ENCODE data around the gene TDRD9.

The TDRD9 gene

DNA sequence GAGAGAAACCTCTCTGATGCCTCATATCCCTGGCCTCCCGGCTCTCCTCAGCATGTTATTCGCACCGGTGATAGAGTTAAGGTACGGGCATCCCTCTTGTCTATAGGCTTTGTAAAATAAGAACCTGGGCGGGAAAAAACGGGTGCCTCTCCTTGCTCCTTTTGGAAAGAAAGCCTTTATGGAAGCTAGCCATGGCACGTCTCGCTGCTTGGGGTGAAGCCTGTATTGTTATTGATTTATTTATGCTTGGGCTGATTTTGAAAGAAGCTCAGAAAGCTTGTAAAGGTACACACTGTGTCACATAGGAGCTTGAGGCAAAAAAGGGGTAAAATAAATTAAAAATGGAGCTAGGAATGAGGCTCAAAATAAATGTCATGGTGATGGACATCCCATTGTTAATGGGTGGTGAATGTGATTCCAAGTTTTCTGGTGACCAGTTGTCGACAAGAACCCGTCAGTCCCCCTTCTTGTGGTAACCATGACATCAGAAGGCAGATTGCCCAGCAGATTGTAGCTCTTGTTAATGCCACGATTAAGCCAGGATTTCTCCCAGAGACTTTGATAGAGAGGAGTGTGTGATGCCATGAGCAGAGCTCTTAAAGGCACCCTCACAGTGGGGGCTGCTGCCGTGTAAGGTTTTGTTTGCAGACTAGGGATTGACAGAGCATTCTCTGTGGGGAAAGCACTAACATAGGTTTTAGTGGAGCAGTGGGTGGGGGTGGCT is 106.9 kb downstream of the TDRD9 start:
- DNase-seq, result no peak

DNA sequence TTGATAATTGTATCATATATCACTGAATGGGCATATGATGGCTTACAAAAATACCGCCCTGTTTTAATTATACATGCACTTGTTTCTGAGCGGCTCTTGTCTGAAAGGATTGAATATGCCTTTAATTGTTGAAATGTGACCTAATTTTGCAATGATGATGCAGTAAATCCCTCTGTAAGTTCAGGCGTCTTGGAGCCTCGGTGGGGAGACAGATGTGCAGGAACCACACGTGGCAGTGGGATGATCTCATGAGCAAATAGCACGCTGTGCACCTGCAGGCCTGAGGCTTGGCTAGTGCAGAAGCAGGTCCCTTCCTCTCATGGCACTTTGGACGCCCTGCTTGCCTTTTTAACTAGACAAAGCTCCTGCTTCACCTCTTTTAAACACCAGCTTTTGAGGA is 108.0 kb downstream of the TDRD9 start:
- DNase-seq, result no peak

DNA sequence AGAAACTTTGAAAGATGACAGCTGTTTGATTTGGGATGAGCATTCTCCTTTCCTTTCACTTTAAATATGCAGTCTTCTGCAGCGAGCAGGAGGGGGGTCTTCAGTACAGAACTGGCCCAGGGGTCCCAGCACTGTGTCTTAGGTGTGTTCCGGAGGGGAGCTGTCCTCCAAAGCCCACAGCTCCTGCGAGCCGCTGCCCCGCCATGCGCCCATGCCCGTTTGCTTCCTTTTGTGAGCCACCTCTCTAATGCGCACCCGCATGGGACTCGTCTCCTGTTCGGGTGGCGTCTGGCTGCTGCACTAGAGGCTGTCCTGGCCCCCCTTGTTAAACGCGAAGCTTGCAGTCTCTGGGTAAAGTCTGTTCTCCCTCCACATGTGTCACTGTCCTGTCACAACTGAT is 108.8 kb downstream of the TDRD9 start:
- no peak for DNase-seq

DNA sequence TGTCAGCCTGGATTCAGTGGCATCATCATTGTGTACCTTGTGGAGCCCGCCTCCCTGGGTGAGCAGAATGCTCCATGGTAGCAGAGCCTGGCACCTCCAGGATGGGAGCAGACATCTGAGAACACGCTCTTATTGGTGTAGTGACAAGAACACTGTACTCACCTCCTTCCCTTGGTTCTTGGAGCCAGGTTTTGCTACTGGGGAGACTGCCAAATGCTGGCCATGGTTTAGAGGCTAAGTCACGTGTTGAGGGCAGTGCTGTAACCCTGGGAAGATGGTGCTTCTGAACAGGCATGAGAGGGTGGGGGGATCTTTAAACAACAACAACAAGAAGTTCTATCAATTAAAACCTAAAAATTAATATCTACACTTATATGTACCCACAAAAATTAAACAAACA is 109.6 kb downstream of the TDRD9 start:
- no peak for DNase-seq

DNA sequence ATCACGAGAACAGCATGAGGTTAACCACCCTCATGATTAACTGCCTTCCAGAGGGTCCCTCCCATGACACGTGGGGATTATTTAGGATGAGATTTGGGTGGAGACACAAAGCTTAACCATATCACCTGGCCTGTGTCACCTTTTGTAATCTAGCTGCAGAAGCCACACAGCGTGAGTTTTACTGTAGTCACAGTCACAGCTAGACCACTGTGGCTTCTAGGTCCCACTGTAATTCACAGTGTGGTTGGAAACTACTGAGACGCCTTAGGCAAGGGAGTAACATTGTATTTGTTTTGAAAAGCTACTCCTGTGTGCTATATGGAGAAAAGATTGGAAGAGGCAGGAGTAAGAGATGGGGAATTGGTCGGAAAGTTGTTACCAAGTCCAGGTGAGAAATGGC is 111.0 kb downstream of the TDRD9 start:
- no peak for DNase-seq

DNA sequence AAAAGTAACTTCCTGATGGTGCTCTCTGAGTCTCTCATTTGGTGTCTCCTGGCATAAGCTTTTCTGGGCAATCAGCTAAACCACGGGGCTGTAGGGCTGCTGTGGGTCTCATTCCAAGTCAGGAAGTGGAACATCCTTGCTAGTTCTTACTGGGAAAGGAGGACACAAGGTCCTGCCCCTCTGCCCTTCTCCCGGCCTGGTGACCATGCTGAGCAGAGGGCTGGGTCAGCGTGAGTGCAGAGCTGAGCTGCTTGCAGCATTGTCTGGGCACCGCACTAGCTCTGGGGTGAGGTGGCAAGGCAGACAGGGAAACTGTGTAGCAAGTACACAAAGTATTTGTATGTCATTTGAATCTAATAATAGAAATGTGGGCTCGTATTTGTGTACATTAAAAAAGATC is 112.3 kb downstream of the TDRD9 start:
- DNase-seq, result no peak

DNA sequence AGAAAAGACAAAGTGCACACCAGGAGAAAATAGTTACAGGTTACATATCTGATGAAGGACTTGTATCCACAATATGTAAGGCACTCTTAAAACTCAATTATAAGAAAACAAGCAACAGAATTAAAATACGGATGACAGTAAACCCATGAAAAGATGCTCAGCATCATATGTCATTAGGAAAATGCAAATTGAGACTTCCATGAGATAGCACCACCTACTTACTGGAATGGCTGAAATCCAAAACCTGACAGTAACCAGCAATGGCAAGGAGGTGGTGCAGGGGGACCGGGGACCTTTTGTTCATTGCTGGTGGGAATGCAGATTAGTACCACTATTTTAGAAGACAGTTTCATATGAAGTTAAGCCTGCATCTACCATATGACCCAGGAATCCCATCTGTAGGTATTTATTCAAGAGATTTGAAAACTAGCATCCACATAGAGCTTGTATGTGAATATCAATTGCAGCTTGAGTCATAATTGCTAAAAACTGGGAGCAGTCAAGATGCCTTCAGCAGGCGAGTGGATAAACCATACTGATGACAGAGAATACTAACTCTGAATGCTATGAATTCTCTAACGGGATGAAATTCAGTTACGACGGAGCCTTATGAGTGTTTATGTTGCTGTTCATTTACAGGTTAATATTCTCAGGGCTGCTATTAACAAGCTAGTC is 113.3 kb downstream of the TDRD9 start:
- DNase-seq, result no peak

DNA sequence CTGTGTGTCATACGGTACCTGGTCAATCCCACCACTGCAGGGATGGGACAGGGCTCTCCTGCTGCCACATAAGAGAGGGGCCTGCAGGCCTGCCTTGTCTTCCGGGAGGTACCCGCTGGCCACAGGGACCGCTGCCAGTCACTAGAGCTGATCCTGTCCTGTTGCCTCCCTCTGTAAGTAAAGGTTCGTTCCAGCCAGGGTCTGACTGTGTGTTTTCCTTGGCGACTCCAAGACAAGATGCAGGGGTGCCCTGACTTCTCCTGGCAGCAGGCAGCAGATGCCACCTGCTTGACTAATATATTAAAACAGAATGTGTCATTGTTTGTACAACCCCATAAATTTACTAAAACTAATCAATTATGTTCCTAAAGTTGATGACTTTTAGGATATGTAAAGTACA is 115.8 kb downstream of the TDRD9 start:
- DNase-seq, result no peak

DNA sequence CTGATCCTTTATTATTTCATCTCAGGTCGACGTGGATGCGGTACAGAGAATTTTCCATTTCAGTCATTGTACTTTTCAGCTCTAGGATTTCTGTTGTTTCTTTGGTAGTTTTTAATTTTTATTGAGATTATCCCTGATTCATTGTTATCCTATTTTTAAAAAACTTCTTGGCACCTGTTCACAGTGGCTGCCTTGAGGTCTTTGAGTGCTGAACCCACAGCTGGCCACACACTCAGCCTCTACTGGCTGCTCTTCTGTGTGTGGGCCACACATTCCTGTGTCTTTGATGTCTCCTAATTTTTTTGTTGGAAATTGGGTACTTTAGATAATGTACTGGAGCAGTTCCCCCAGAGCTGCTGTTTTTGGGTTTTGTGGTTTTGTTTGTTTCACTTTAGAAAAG is 119.5 kb downstream of the TDRD9 start:
- no peak for DNase-seq

DNA sequence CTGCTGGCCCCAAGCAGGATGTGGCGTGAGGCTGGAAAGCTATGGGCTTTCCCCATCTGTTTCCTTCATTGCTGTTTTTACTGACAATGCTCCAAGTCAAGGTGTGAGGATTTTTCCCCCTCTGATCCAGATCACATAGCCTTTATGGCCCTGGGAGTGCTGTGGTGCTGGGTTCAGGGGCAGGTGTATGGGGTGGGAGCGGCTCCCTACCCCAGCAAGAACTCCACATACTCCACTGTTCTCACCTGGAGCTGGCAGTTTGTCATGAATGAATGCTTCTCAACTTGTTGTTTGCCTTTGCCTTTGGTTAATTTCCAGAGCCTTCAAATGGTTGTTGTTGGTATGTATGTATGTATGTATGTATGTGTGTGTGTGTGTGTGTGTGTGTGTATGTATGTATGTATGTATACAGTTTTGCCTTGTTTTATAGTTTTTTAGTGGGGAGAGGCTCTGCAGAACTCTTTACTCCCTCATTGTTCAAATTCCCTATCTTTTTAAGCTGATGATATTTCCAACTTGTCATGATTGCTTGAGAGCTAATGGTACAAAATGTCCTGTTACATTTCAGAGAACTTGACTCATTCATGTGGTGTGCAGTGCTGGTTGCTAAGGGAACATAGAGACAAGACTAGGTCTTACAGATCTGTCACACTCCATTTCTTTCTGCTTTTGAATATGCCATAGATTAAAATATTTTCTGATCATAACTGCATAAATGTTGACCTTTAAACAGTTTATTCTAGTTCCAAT is 120.7 kb downstream of the TDRD9 start:
- no peak for DNase-seq

DNA sequence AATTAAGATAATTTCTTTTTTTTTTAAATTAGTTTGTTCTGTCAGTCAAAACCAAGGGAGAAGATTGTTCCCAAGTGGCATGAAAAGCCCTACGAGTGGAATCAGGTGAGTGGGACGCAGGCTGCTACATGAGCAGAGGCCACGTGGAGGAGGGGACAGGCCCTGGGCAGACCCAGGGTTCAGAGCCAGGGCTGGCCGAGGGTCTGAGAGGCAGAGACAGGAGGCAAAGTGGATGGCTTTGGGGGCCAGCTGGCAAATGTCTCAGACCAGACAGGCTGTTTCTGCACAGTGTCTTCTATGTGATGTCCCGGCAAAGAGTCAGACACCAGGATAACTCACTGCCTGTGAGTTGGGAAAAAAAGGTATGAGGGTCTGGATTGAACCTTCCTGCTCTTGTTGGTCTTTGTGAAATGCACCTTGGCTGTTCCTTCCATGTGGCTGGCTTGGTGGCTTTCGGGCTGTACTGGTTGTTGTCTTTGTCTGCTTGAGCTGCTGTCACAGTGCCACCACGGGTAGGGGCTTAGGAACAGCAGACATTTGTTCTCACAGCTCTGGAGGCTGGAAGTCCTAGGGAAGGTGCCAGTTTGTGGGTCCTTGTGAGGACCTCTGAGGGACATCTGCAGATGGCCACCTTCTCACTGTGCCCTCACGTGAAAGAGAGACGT is 121.5 kb downstream of the TDRD9 start:
- DNase-seq, result no peak

DNA sequence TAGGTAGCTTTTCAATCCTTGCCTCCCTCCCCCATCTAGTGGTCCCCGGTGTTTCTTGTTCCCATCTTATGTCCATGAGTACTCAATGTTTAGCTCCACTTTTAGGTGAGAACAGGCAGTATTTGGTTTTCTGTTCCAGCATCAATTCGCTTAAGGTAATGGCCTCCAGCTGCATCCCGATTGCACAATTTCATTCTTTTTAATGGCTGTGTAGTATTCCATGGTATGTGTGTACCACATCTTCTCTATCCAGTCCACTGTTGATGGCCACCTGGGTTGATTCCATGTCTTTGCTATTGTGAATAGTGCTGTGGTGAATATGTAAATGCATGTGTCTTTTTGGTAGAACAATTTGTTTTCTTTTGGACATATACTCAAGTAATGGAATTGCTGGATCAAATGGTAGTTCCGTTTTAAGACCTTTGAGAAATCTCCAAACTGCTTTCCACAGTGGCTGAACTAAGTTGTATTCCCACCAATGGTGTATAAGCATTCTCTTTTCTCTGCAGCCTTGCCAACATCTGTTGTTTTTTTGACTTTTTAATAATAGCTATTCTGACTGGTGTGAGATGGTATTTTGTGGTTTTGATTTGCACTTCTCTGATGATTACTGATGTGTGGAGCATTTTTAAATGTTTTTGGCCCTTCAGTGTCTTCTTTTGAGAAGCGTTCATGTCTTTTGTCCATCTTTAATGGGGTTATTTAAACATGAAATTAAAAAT is 123.0 kb downstream of the TDRD9 start:
- no peak for DNase-seq

DNA sequence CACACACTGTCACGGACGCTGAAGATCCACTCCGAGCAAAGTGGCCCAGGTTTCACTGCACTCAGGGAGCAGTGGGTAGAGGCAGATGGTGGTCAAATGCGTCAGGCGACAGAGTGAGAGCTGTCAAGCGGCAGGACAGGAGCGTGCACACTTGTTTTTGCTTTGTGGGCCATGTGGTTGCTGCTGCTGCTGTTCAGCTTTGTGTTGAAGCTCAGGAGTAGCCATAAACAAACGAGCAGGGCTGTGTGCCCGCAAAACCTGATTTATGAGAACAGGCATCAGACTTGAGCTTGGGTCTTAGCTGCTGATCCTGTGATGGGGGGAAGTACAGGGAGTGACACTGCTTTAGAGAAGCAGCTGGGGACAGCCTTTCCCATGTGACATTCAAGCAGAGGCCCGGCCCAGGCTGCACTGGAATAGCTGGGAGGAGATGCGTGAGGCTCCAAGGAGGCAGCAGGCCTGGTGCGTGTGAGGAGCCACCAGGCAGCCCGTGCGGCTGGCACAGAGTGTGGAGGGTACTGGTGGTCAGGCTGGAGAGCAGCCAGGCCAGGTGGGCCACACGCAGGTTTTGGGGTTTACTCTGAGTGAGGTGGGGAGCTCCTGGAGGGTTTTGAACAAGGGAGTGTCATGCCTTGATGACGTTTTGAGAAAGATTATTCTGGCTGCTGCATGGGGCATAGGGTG is 126.1 kb downstream of the TDRD9 start:
- no peak for DNase-seq

DNA sequence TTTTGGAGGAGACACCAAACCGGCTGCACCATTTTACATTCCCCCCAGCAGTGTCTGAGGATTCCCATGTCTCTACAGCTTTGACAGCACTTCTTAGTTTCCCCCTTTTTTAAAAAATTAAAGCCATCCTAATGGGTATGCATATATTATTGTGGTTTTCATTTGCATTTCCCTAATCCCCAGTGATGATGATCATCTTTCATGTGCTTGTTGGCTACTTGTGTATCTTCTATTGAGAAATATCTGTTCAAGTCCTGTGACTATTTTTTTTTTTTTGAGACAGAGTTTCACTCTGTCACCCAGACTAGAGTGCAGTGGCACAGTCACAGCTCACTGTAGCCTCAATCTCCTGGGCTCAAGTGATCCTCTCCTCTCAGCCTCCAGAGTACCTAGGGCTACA is 134.0 kb downstream of the TDRD9 start:
- DNase-seq, result no peak

DNA sequence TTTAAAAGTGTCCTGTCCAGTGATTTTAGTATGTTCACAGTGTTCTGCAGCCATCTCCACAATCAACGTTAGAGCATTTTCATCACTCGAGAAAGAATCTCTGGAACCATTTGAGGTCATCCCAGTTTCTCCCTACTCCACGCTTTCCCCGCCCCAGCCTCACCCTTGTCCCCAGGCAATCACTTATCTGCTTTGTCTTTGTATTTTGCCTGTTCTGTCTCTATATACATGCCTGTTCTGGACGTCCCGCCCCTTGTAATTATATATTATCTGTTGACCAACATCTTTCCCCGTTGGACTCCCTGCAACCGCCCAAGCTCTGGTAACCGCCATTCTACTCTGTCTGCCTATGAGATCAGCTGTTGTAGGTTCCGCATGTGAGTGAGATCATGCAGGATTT is 135.7 kb downstream of the TDRD9 start:
- no peak for DNase-seq

DNA sequence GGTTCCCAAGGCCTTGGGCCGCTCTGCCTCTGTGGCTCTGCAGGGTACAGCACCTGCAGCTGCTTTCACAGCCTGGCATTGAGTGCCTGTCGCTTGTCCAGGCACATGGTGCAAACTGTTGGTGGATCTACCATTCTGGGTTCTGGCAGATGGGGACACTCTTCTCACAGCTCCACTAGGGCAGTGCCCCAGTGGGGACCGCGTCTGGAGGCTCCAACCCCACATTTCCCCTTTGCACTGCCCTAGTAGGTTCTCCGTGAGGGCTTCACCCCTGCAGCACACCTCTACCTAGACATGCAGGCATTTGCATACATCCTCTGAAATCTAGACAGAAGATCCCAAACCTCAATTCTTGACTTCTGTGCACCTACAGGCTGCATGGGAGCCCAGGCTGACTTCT is 138.0 kb downstream of the TDRD9 start:
- no peak for DNase-seq

DNA sequence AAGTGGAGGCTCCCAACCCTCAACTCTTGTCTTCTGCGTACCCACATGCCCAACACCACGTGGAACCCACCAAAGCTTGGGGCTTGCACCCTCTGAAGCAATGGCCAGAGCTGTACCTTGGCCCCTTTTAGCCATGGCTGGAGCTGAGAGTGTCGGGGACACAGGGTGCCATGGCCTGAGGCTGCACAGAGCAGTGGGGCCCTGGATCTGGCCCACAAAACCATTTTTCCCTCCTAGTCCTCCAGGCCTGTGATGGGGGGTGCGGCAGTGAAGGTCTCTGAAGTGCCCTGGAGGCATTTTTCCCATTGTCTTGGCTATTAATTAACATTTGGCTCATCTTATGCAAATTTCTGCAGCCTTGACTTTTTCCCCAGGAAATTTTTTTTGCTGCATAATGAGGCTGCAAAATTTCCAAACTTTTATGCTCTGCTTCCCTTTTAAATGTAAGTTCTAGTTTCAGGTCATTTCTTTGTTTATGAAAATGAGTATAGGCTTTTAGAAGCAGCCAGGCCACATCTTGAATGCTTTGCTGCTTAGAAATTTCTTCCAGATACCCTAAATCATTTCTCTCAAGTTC is 138.6 kb downstream of the TDRD9 start:
- no peak for DNase-seq

DNA sequence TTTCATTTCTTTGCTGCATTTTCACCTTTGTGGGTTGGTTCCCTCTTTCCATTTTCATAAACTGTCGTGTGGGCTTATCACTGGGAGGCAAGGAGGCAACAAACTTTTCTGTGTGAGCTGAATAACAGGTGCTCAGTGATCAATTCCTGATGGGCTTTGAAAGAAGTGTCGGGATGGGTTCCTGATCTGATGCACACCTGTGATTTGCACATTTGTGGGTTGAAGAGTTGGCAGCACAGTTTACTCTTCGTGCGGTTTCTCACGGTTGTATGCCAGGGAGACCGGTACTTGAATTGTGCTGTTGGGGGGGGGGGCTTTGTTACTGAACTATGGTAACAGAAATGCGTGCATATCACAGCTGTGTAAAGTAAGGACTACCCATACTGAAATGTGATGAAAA is 141.3 kb downstream of the TDRD9 start:
- DNase-seq, result no peak

DNA sequence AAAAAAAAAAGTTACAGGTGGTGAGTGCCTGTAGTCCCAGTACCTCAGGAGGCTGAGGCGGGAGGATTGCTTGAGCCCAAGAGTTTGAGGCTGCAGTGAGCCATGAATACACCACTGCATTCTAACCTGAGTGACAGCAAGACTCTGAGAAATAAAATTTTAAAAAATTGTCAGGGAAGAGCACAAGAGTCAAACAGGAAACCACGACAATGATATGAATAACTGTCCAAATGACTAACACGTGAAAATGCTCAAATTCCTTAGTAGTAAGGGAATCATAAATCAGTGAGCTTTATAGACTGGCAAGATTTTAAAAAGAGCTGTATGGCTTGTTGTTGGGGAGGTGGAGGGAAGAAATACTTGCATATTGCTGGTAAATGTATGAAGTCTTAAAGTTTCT is 144.3 kb downstream of the TDRD9 start:
- DNase-seq, result no peak

DNA sequence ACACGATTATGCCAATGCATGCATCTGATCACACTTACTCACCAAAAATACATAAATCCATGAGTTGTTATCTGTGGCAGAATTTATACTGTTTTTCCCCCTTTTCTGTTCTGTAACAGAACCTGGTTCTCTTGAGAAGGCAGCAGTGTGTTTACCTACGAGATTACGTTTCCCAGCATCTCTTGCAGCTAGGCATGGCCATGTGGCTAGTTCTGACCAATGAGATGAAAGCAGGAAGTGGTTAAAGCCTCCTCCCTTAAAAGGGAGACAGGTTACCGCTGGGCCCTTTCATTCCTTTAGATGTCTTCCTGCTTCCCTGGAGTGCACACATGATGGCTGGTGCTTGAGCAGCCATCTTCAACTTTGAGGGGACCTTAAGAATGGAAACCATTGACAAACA is 145.5 kb downstream of the TDRD9 start:
- no peak for DNase-seq

DNA sequence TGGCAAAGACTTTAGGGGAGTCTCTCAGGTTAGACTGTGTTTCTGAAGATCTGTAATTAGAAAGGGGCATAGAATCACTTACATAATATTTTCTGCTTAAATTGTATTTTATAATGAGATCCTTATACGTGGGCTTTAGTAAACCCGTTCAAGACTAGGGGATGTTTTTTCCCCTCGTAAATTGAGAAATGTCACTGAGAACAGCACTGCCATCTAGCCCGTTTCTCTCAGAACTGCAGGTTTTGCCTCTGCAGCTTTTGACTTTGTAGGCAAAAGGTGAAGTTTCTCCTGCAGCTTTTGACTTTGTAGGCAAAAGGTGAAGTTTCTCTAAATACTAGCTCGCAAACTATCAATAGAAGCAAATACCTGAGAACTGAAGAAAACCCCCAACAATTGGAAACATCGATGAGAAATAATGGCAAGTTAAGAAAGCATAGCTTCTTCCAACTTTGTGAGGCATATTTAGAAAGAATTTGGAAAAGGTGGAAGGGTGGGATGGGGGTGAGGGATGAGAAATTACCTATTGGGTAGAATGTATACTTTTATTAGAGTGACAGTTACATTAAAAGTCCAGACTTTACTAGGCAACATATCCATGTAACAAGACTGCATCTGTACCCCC is 147.4 kb downstream of the TDRD9 start:
- DNase-seq, result no peak

DNA sequence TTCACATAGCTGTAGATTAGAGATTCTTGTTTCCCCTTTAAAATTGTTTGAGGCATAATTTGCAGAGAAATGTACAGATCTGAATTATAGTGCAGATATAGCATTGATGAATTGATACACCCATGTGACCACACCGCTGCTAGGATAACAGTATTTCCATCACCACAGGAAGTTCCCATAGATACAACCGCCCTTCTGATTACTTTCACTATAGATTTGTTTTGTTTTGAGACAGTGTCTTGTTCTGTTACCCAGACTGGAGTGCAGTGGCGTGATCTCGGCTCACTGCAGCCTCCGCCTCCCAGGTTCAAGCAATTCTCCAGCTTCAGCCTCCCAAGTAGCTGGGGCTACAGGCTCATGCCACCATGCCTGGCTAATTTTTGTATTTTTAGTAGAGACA is 148.5 kb downstream of the TDRD9 start:
- no peak for DNase-seq

Measured in 8988T (cell line).